ENCODE results near the gene HLX.

Gene HLX

GRCh38 chr1:220879509-220880361 lies 492 bp downstream of the HLX start:
- Histone ChIP-seq H3K27me3 (ENCODE audit: insufficient read depth, low read length) (no peaks in the 10 kb centered on the region), H3K4me1 (ENCODE audit: insufficient read depth, low read length, severe bottlenecking) (no peaks in the 10 kb centered on the region), H3K9me2 (ENCODE audit: low read depth, low read length) (no peaks in the 10 kb centered on the region), H3F3A (ENCODE audit: insufficient read depth, low read length) (no peaks in the 10 kb centered on the region), H3K9me3 (ENCODE audit: low read length) (no peaks in the 10 kb centered on the region), H4K20me1 (ENCODE audit: insufficient read depth, low read length) (no peaks in the 10 kb centered on the region), H3K4me2 (ENCODE audit: low read length) (no peak overlapping the region), H3K79me2 (ENCODE audit: insufficient read depth, low read length) (no peaks in the 10 kb centered on the region), H3K27ac (ENCODE audit: low read depth, low read length, poor library complexity, severe bottlenecking) (no peak overlapping the region), H3K9ac (ENCODE audit: low read length) (no peak overlapping the region), H3K4me3 (ENCODE audit: low read depth, low read length, poor library complexity, severe bottlenecking) (no peak overlapping the region), H3K36me3 (ENCODE audit: insufficient read depth, low read length) (no peaks in the 10 kb centered on the region), H2AFZ (ENCODE audit: low read length) (no peak overlapping the region)
- no peak for TF ChIP-seq CTCF (IDR thresholded peaks at IDR 0.05; ENCODE audit: low read length)
- no peak for TF ChIP-seq EZH2 (IDR thresholded peaks at IDR 0.05; ENCODE audit: borderline replicate concordance, low read length)

DNA sequence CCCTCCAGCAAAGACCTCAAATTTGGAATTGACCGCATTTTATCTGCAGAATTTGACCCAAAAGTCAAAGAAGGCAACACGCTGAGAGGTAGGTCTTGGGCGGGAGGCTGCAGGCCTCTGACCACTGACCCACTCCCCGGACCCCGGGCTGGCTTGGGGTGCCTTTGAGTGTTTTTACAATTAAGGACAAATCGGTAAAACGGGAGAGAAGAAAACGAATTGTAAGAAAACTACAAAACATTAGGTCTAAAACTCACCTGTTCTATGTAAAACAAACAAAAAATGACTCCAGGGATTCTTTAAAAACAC lies 1.1 kb downstream of the HLX start:
- H3K27me3 ChIP-seq (ENCODE audit: insufficient read depth, low read length) = no peaks in the 10 kb centered on the region
- no peaks in the 10 kb centered on the region for H3K36me3 ChIP-seq (ENCODE audit: insufficient read depth, low read length)
- TF ChIP-seq EZH2 (IDR thresholded peaks at IDR 0.05; ENCODE audit: borderline replicate concordance, low read length) (no peak), CTCF (IDR thresholded peaks at IDR 0.05; ENCODE audit: low read length) (no peak)
- no peaks in the 10 kb centered on the region for H3K4me1 ChIP-seq (ENCODE audit: insufficient read depth, low read length, severe bottlenecking)
- H3K9ac ChIP-seq (ENCODE audit: low read length) = no peak overlapping the region
- no peaks in the 10 kb centered on the region for H3K79me2 ChIP-seq (ENCODE audit: insufficient read depth, low read length)
- no peaks in the 10 kb centered on the region for H3K9me2 ChIP-seq (ENCODE audit: low read depth, low read length)
- H3K4me3 ChIP-seq (ENCODE audit: low read depth, low read length, poor library complexity, severe bottlenecking) = no peak overlapping the region
- H3F3A ChIP-seq (ENCODE audit: insufficient read depth, low read length) = no peaks in the 10 kb centered on the region
- H4K20me1 ChIP-seq (ENCODE audit: insufficient read depth, low read length) = no peaks in the 10 kb centered on the region
- no peak overlapping the region for H2AFZ ChIP-seq (ENCODE audit: low read length)
- no peak overlapping the region for H3K4me2 ChIP-seq (ENCODE audit: low read length)
- H3K27ac ChIP-seq (ENCODE audit: low read depth, low read length, poor library complexity, severe bottlenecking) = no peak overlapping the region
- no peaks in the 10 kb centered on the region for H3K9me3 ChIP-seq (ENCODE audit: low read length)

GRCh38 chr1:220880726-220881506 lies 1.7 kb downstream of the HLX start:
- Histone ChIP-seq H3K27me3 (ENCODE audit: insufficient read depth, low read length) (no peaks in the 10 kb centered on the region), H3K4me2 (ENCODE audit: low read length) (no peak overlapping the region), H3K4me1 (ENCODE audit: insufficient read depth, low read length, severe bottlenecking) (no peaks in the 10 kb centered on the region), H3K9me3 (ENCODE audit: low read length) (no peaks in the 10 kb centered on the region), H3K4me3 (ENCODE audit: low read depth, low read length, poor library complexity, severe bottlenecking) (no peak overlapping the region), H2AFZ (ENCODE audit: low read length) (no peak overlapping the region), H3K9ac (ENCODE audit: low read length) (no peak overlapping the region), H3K27ac (ENCODE audit: low read depth, low read length, poor library complexity, severe bottlenecking) (no peak overlapping the region), H3K9me2 (ENCODE audit: low read depth, low read length) (no peaks in the 10 kb centered on the region), H3F3A (ENCODE audit: insufficient read depth, low read length) (no peaks in the 10 kb centered on the region), H3K79me2 (ENCODE audit: insufficient read depth, low read length) (no peaks in the 10 kb centered on the region), H3K36me3 (ENCODE audit: insufficient read depth, low read length) (no peaks in the 10 kb centered on the region), H4K20me1 (ENCODE audit: insufficient read depth, low read length) (no peaks in the 10 kb centered on the region)
- TF ChIP-seq EZH2 (IDR thresholded peaks at IDR 0.05; ENCODE audit: borderline replicate concordance, low read length) (no peak), CTCF (IDR thresholded peaks at IDR 0.05; ENCODE audit: low read length) (no peak)
